T-helper 1 cell (primary cell): ENCODE results near the gene MRTO4.
A peak's percentile ranks its signal among the peaks of the same experiment; 100 is the strongest.
"Not testable (repeated sequence)": the region's sequence is repeated elsewhere in the genome, so short reads cannot be mapped to it uniquely, and the experiment has no call there.

Experiments used
- DNase-seq, 5 donors: peaks; one replicate each; pipeline ENCODE4 v3.0.0-alpha.2; 2012 to 2020

The MRTO4 gene

GRCh38 chr1:19273106-19273843 is 21.7 kb downstream of the MRTO4 start:
- DNase-seq: no peak

GRCh38 chr1:19273844-19274531 is 22.4 kb downstream of the MRTO4 start:
- DNase-seq: not testable (repeated sequence)

GRCh38 chr1:19274636-19275035 is 23.0 kb downstream of the MRTO4 start:
- DNase-seq: no peak

GRCh38 chr1:19283891-19284290 is 32.3 kb downstream of the MRTO4 start:
- DNase-seq: no peak

DNA sequence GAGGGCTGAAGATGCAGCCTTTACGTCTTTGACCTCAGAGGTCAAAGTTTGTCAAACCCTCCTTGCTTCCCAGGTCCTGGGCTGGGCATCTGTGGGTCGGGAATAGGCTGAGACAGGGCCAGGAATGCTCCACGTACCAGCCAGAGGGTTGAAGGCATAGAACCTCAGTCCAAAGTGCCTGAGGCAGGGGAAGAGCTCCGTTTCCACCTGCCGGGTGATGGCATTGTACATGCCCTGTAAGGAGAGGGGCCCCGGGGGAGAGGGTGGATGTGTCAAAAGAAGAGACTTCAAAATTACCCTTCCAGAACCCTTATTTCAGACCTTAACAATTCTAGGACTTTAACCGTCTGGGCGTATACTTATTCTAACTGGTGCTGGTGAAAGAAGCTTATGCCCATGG is 33.3 kb downstream of the MRTO4 start:
- DNase-seq: no peak

- not testable (repeated sequence) for DNase-seq
Measured at GRCh38 chr1:19285366-19285765, 33.8 kb downstream of the MRTO4 start.

DNA sequence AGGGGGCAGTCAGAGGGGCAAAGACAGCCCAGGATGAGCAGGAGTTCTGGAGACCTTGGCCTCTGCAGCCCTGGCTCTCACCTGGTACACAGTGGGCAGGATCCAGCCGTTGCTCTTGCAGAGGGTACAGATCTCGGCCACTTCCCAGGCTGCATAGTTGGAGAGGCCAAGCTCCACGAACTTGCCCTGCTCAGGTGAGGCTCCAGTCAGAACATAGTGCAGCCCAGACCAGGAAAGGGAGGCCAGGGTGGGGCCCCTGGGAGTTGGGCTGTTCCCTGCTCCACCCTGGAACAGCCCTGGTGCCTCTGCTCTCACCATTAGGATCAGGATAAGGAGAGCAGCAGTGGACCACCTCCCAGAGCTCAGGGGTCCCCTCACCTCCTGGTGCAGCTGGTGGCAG is 34.2 kb downstream of the MRTO4 start:
- DNase-seq: not testable (repeated sequence)

- no peak for DNase-seq
Measured at GRCh38 chr1:19287436-19288185, 36.0 kb downstream of the MRTO4 start.

- DNase-seq: peak; percentile 26 to 68 (median 37)
Measured at GRCh38 chr1:19288324-19289241, 37.0 kb downstream of the MRTO4 start, which contains the start of gene AKR7A3. TSS of gene AKR7A3 (minus strand) at chr1:19288770. CDS start at chr1:19288709, 61 bp downstream.

DNA sequence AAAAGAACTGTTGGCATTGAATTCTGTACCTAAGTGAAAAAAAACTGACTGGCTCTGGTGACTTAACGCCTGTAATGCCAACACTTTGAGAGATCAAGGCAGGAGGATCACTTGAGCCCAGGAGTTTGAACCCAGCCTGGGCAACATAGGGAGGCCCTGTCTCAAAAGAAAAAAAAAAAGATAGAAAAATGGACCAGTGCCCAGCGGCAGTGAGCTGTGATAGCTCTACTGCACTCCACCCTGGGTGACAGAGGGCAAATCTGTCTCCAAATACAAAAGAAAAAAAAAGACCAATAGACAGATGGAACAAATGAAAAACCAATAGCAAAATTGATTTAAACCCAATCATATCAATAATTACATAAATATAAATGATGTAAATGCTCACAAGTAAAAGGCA is 37.6 kb downstream of the MRTO4 start:
- DNase-seq: no peak

GRCh38 chr1:19294638-19295037 is 43.0 kb downstream of the MRTO4 start:
- no peak for DNase-seq

DNA sequence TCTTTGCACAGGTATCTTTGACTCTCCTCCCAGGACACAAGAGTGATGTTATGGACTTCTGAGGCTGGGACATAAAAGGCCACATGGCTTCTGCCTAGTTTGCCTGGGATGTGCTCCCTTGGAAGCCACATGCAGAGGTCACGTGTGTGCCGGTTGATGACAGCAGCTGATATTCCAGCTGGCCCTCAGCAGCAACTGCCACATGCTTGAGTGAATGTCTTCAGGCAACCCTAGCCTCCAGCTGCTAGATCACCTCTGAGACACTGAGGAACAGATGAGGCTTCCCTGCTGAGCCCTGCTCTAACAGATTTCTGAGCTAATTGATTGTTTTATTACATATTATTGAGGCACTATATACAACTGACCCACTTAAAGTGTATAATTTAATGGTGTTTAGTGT is 48.6 kb downstream of the MRTO4 start:
- DNase-seq: no peak

- not testable (repeated sequence) for DNase-seq
Measured at GRCh38 chr1:19304081-19304480, 52.5 kb downstream of the MRTO4 start.

DNA sequence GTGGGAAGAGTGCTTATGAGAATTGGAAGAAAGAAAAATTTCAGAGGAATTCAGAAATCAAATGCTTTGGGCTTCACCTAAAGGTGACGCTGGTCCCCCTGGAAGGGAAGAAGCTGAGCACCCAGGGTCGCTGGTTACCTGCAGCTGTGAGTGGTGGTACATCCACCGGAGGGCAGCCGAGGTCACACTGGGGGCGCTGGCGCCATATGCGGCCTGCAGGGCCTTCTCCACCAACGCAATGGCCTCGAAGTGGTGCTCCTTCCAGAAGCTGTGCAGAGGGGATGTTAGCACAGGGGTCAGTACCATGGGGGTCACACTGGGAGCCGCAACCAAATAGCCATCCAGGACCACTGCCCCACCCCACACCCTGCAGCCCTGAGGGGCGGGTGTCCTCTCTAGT is 54.3 kb downstream of the MRTO4 start:
- no peak for DNase-seq

DNA sequence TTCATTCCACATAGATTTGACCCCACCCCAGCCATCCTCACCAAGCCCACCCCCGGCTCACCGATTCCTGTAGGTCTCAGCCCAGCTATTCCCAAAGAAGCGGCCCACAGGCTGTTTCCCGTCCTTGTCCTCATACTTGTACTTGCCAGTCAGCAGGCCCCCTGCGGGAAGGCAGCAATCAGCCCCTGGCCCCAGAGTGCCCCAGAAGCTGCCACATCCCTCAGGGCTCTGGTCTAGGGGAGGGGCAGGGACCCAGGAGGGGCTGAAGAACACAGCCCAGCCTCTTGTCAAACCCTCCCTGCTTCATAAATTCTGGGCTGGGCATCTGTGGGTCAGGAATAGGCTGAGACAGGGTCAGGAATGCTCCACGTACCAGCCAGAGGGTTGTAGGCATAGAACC is 55.3 kb downstream of the MRTO4 start:
- no peak for DNase-seq

DNA sequence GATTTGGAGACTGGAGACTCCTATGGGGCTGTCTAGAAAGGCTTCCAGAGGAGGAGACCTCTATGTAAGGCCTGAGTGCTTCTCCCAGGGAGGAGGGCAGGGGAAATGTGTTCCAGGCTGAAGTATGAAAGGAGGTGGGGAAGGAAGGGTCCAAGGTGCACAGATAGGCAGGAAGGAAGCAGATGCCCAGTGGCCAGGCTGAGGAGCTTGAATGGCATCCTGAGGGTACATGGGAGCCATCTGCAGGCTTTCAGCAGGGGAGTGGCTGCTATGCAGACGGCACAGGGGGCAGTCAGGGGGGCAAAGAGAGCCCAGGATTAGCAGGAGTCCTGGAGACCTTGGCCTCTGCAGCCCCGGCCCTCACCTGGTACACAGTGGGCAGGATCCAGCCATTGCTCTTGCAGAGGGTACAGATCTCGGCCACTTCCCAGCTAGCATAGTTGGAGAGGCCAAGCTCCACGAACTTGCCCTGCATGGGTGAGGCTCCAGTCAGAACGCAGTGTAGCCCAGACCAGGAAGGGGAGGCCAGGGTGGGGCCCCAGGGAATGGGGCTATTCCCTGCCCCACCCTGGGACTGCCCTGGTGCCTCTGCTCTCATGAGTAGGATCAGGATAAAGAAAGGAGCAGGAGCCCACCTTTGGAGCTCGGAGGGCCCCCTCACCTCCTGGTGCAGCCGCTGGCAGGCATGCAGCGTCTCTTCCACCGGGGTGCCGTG is 56.3 kb downstream of the MRTO4 start:
- no peak for DNase-seq

DNA sequence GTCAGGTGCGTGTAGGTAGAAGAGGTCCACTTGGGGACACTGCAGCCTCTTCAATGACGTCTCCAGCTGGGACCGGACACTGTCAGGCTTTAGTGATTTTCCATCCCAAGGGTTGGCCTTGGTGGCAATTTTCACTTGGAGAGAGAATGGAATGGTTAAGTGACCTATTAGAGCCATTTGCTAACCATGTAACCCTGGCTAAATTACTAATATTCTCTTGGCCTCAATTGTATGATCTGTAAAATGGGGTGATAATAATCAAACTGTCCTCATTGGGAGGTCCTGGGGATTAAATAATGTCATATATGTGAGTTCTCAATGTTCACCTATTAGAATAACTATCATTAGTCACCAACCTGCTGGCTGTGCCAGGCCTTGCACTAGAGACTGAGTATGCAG is 56.9 kb downstream of the MRTO4 start:
- no peak for DNase-seq

- no peak for DNase-seq
Measured at GRCh38 chr1:19309123-19309813, 57.7 kb downstream of the MRTO4 start.
